ENCODE measurements around the gene MATN1. TPM values are rescaled to one million over a fixed set of nuclear protein-coding genes. Genes with fewer than 3 reads are reported as not detected.

MATN1 gene, protein sequence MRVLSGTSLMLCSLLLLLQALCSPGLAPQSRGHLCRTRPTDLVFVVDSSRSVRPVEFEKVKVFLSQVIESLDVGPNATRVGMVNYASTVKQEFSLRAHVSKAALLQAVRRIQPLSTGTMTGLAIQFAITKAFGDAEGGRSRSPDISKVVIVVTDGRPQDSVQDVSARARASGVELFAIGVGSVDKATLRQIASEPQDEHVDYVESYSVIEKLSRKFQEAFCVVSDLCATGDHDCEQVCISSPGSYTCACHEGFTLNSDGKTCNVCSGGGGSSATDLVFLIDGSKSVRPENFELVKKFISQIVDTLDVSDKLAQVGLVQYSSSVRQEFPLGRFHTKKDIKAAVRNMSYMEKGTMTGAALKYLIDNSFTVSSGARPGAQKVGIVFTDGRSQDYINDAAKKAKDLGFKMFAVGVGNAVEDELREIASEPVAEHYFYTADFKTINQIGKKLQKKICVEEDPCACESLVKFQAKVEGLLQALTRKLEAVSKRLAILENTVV
- total RNA-seq = 1 to 10 TPM in 1 of 2 donors, not detected in 1; 1.5 TPM

DNA sequence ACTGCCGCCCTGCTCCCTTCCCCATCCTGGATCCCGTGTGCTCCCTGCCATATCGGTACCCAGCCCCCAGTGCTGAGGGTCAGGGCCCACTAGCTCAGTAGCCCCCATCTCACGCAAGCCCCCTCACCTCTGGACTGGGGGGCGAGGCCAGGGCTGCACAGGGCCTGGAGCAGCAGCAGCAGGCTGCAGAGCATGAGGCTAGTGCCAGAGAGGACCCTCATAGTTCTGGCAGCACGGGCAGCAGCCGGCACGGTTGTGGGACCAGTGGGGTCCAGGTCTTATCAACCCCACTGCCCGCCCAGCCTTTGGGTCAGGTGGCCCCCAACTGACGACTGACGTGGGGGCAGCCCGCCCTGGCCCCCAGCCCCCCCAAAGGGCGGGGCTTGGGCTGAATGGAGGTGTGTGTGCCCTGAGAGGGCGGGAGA lies at the start of gene MATN1:
Gene MATN1, minus strand, starts transcription at position 255 of the 425 bp plus-strand sequence. Its CDS starts 34 bp downstream, at position 221.
- no peak within 1 kb of the TSS for H3K27ac ChIP-seq
- H3K9me3 ChIP-seq = no peaks in the 10 kb centered on the region
- ATAC-seq (ENCODE audit: insufficient number of reproducible peaks, low FRiP score, low read depth) = no peak
- DNase-seq (ENCODE audit: low spot score) = no peak
- no peaks in the 10 kb centered on the region for H3K27me3 ChIP-seq (replicated peaks; ENCODE audit: insufficient read depth)
- H3K36me3 ChIP-seq = no peaks in the 10 kb centered on the region
- H3K4me1 ChIP-seq (ENCODE audit: control insufficient read depth in 1 of 2, low read depth in 2 of 2) = peaks cover 3 to 4% of the 10 kb centered on the region in 2 donors
- TF ChIP-seq, protein P1, sequence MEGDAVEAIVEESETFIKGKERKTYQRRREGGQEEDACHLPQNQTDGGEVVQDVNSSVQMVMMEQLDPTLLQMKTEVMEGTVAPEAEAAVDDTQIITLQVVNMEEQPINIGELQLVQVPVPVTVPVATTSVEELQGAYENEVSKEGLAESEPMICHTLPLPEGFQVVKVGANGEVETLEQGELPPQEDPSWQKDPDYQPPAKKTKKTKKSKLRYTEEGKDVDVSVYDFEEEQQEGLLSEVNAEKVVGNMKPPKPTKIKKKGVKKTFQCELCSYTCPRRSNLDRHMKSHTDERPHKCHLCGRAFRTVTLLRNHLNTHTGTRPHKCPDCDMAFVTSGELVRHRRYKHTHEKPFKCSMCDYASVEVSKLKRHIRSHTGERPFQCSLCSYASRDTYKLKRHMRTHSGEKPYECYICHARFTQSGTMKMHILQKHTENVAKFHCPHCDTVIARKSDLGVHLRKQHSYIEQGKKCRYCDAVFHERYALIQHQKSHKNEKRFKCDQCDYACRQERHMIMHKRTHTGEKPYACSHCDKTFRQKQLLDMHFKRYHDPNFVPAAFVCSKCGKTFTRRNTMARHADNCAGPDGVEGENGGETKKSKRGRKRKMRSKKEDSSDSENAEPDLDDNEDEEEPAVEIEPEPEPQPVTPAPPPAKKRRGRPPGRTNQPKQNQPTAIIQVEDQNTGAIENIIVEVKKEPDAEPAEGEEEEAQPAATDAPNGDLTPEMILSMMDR (IDR thresholded peaks at IDR 0.05) = no peak
- no peak within 1 kb of the TSS for H3K4me3 ChIP-seq

DNA sequence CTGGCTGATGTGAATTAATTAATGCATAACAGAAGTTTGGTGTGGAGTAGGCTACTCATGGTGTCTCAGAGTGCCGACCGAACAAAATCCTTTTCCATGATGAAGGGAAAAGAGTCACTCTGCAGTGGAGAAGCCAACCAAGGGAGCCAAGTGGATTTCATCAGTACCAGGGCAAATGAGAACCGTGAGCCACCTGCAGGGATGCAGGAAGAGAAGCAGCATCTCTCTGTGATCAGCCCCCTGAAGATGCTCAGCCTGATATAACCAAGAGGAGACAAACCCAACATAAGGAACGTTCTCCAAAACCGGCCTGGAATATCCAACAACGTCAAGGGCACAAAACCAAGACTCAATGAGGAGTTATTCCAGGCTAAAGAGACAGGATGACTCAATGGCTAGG lies 47.6 kb upstream of the MATN1 start:
- TF ChIP-seq, protein P1 (IDR thresholded peaks at IDR 0.05) = no peak
- no peak overlapping the region for H3K4me3 ChIP-seq
- H3K9me3 ChIP-seq = no peaks in the 10 kb centered on the region
- peaks cover 4 to 18% of the 10 kb centered on the region in 2 donors for H3K4me1 ChIP-seq (ENCODE audit: control insufficient read depth in 1 of 2, low read depth in 2 of 2)
- no peaks in the 10 kb centered on the region for H3K27me3 ChIP-seq (replicated peaks; ENCODE audit: insufficient read depth)
- no peak for DNase-seq (ENCODE audit: low spot score)
- H3K27ac ChIP-seq = no peak overlapping the region
- no peaks in the 10 kb centered on the region for H3K36me3 ChIP-seq
- ATAC-seq (ENCODE audit: insufficient number of reproducible peaks, low FRiP score, low read depth) = no peak

DNA sequence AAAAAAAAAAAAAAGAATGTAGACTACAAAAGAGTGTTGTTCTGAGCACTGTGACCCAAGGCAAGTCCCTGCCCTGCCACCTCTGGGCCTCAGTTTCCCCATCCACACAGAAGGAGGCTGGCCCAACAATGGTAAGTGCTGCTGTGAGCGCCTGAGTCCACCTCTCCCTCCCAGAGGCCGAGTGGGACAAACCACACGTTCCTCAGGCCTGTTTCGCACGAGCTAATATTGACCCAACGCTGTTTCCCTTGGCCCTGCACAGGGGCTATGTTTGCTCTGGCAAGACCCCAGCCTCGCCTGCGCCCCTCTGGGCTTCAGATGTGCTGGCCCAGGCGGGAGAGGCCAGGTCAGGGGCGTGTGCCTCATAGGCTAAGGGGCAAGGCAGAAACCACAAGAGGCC lies 46.8 kb upstream of the MATN1 start:
- no peak overlapping the region for H3K4me3 ChIP-seq
- H3K36me3 ChIP-seq = no peaks in the 10 kb centered on the region
- peaks cover 4 to 18% of the 10 kb centered on the region in 2 donors for H3K4me1 ChIP-seq (ENCODE audit: control insufficient read depth in 1 of 2, low read depth in 2 of 2)
- H3K9me3 ChIP-seq = no peaks in the 10 kb centered on the region
- no peak for ATAC-seq (ENCODE audit: insufficient number of reproducible peaks, low FRiP score, low read depth)
- TF ChIP-seq, protein P1 (IDR thresholded peaks at IDR 0.05) = no peak
- no peak overlapping the region for H3K27ac ChIP-seq
- no peak for DNase-seq (ENCODE audit: low spot score)
- H3K27me3 ChIP-seq (replicated peaks; ENCODE audit: insufficient read depth) = no peaks in the 10 kb centered on the region

DNA sequence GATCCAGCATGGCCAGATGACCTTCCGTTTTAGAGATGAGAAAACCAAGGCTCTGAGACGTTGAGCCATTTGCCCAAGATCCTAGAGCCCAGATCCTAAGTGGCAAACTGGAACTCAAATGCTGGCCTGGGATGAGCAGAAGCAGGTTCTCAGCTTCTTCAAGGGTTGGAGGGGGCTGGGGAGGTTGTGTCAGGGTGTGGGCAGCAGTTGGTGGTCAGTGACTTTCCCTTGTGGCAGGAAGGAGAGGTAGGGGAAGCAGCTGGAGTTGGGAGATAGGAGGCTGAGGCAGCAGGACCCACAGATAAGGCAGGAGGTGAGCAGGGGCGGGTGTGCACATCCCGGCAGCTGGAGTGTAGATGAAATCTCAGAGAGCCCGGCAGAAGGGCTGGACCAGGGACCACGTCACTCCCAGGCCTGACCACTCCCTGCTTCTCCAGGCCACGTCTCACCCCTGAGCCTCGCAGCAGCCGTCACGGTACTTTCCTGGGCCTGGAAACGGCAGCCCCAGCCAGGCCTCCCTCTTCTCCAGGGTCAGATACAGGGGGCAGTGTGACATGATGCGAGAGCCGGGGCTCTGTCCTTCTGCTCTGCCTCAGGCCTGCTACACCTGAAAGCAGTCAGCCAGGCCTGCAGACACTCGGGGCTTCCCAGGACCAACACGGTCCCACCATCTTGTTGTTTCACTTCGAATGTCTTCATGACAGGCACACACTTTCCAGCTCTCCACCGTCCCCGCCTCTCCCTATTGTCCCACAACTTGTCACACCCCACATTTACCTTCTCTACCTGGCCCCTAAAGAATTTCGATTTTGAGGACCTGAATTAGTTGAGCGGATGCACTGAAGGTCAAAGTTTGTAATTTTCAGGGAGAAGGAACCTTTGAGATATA lies 45.7 kb upstream of the MATN1 start:
- Histone ChIP-seq H3K27me3 (replicated peaks; ENCODE audit: insufficient read depth) (no peaks in the 10 kb centered on the region), H3K27ac (no peak overlapping the region), H3K4me1 (ENCODE audit: control insufficient read depth in 1 of 2, low read depth in 2 of 2) (peaks cover 5 to 23% of the 10 kb centered on the region in 2 donors), H3K36me3 (no peaks in the 10 kb centered on the region), H3K4me3 (no peak overlapping the region), H3K9me3 (no peaks in the 10 kb centered on the region)
- TF ChIP-seq, protein P1 (IDR thresholded peaks at IDR 0.05) = no peak
- DNase-seq (ENCODE audit: low spot score) = no peak
- no peak for ATAC-seq (ENCODE audit: insufficient number of reproducible peaks, low FRiP score, low read depth)
